ENCODE data around the gene ARF1. TPM values are rescaled to one million over a fixed set of nuclear protein-coding genes. Genes with fewer than 3 reads are reported as not detected.

The ARF1 gene
- total RNA-seq, 2 experiments from 2014 or later: 318 to 322 TPM

DNA sequence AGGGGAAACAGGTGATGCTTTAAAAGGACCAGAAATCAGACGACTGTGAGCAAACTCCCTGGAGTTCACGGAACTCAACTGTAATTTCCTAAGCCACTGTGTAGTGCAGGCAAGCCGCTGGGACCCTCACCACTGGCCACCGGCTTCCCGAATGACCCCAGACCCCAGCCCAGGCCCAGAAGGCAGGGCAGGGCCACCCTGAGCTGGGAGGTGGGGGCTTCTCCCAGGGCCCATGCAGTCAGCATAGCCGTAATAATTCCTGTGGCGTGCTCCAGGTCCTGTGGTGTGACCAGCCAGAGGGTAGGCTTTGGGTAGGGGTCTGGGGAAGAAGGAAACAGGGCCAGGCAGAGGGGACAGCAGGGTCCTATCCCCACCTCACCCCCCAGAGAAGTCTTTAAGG, 3.5 kb upstream of the ARF1 start:
- Histone ChIP-seq H3K36me3 (ENCODE audit: insufficient read depth, low read length) (no peaks in the 10 kb centered on the region), H3K27ac (ENCODE audit: low read depth in 1 of 2, low read length in 2 of 2) (no peak overlapping the region), H3K9me3 (ENCODE audit: control insufficient read depth in 1 of 2, insufficient read depth in 1 of 2, low read length in 2 of 2) (no peaks in the 10 kb centered on the region), H3K4me3 (ENCODE audit: low read length) (no peak overlapping the region), H3K4me1 (ENCODE audit: insufficient read depth, low read length) (peaks cover 29% of the 10 kb centered on the region), H3K27me3 (ENCODE audit: control insufficient read depth in 1 of 2, insufficient read depth in 2 of 2, low read length in 2 of 2) (no peaks in the 10 kb centered on the region)
- Mint-ChIP-seq H3K36me3 (ENCODE audit: low read depth) (peaks cover 9% of the 10 kb centered on the region), H3K4me3 (peak overlapping the region; percentile 82), H3K9me3 (no peaks in the 10 kb centered on the region), H3K27ac (peak overlapping the region; percentile 55), H3K4me1 (ENCODE audit: low read depth) (peaks cover 29% of the 10 kb centered on the region), H3K27me3 (no peaks in the 10 kb centered on the region)
- TF ChIP-seq, protein P1, sequence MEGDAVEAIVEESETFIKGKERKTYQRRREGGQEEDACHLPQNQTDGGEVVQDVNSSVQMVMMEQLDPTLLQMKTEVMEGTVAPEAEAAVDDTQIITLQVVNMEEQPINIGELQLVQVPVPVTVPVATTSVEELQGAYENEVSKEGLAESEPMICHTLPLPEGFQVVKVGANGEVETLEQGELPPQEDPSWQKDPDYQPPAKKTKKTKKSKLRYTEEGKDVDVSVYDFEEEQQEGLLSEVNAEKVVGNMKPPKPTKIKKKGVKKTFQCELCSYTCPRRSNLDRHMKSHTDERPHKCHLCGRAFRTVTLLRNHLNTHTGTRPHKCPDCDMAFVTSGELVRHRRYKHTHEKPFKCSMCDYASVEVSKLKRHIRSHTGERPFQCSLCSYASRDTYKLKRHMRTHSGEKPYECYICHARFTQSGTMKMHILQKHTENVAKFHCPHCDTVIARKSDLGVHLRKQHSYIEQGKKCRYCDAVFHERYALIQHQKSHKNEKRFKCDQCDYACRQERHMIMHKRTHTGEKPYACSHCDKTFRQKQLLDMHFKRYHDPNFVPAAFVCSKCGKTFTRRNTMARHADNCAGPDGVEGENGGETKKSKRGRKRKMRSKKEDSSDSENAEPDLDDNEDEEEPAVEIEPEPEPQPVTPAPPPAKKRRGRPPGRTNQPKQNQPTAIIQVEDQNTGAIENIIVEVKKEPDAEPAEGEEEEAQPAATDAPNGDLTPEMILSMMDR (IDR thresholded peaks at IDR 0.05): no peak
- ChIA-PET POLR2A (no interaction called here), CTCF (no interaction called here)
- intact Hi-C loops (cut with DNase I, micrococcal nuclease): no loop called here
- DNase-seq (no peak), ATAC-seq (ENCODE audit: poor library complexity) (no peak)

DNA sequence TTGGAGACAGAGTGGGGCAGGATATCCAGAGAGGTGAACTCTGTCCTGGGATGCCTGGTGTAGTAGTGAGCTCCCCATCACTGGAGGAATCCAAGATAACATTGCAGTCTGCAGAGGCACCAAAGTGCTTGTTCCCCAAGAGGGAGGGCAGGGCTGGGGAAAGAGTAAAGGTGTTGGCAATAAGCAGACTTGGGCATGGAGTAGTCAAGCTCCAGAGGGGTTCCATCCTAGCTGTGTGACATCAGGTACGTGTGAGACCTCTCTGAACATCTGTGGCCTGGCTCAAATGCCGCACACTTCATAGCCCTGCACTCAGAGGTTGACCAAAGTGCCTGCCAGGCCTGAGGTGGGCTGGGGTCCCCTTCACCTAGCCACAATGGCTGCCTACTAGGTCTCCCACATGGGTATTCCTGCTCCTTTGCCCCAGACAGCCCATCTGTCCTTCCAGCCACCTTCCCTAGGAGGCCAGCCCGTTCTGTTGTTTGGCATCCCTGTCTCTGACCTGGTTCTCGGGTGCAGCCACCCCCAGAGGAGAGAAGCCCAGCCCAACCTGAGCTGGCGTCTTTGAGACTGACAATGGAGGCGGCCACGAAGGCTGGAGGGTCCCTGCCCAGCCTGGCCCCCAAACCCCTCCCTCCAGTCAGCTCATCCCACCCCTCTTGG, 2.8 kb upstream of the ARF1 start:
- DNase-seq (no peak), ATAC-seq (ENCODE audit: poor library complexity) (no peak)
- Mint-ChIP-seq H3K27me3 (no peaks in the 10 kb centered on the region), H3K4me1 (ENCODE audit: low read depth) (peaks cover 31% of the 10 kb centered on the region), H3K4me3 (peak overlapping the region; percentile 82), H3K27ac (peak overlapping the region; percentile 55), H3K9me3 (no peaks in the 10 kb centered on the region), H3K36me3 (ENCODE audit: low read depth) (peaks cover 16% of the 10 kb centered on the region)
- ChIA-PET POLR2A (no interaction called here), CTCF (no interaction called here)
- no peaks in the 10 kb centered on the region for H3K9me3 ChIP-seq (ENCODE audit: control insufficient read depth in 1 of 2, insufficient read depth in 1 of 2, low read length in 2 of 2)
- no peak overlapping the region for H3K4me3 ChIP-seq (ENCODE audit: low read length)
- no peaks in the 10 kb centered on the region for H3K36me3 ChIP-seq (ENCODE audit: insufficient read depth, low read length)
- TF ChIP-seq, protein P1 (IDR thresholded peaks at IDR 0.05): no peak
- no peak overlapping the region for H3K27ac ChIP-seq (ENCODE audit: low read depth in 1 of 2, low read length in 2 of 2)
- H3K4me1 ChIP-seq (ENCODE audit: insufficient read depth, low read length): peaks cover 37% of the 10 kb centered on the region
- intact Hi-C loops (cut with DNase I, micrococcal nuclease): loop anchor here (5.0 to 10.0 kb wide), 4 partner anchors 88 to 1135 kb away; partner anchors contain the start of genes IBA57 (in 2 of the 2), COQ8A (in 1 of the 2) and ZNF678 (in 1 of the 2)
- H3K27me3 ChIP-seq (ENCODE audit: control insufficient read depth in 1 of 2, insufficient read depth in 2 of 2, low read length in 2 of 2): no peaks in the 10 kb centered on the region

DNA sequence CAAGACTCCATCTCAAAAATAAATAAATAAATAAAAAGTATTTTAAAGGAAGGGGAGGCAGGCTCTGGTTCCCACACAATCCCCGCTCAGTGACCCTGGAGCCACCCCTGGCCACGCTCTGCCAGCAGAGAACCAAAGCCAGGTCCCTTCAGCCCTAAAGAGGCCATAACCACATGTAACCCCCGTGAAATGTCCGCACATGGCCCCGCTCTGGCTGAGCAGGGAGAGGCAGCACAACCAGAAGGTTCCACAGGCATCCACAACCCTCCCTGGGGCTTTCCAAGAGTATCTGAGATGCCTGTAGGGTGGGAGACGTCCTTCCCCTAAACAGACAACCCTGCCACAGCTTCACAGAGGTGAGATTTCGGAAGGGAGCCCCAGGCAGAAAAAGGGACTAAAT, 1.4 kb upstream of the ARF1 start:
- Histone ChIP-seq H3K4me1 (ENCODE audit: insufficient read depth, low read length) (peaks cover 51% of the 10 kb centered on the region), H3K36me3 (ENCODE audit: insufficient read depth, low read length) (peaks cover 6% of the 10 kb centered on the region), H3K4me3 (ENCODE audit: low read length) (peak overlapping the region; percentile 80), H3K9me3 (ENCODE audit: control insufficient read depth in 1 of 2, insufficient read depth in 1 of 2, low read length in 2 of 2) (no peaks in the 10 kb centered on the region), H3K27ac (ENCODE audit: low read depth in 1 of 2, low read length in 2 of 2) (no peak overlapping the region), H3K27me3 (ENCODE audit: control insufficient read depth in 1 of 2, insufficient read depth in 2 of 2, low read length in 2 of 2) (no peaks in the 10 kb centered on the region)
- CTCF ChIA-PET: interaction anchor here (1.1 kb wide), 1 partner anchor 86 kb away, joined by 3 read pairs; no protein-coding TSS in a partner anchor
- POLR2A ChIA-PET: interaction anchor here (1.6 to 3.7 kb wide), 3 partner anchors 18 to 85 kb away, joined by 11 to 44 read pairs (median 38); partner anchors contain the start of gene IBA57
- ATAC-seq (ENCODE audit: poor library complexity): no peak
- H3K9me3 Mint-ChIP-seq: no peaks in the 10 kb centered on the region
- intact Hi-C loops (cut with DNase I, micrococcal nuclease): loop anchor here (5.0 to 10.0 kb wide), 4 partner anchors 86 to 1136 kb away; partner anchors contain the start of genes IBA57 (in 2 of the 2), COQ8A (in 1 of the 2) and ZNF678 (in 1 of the 2)
- TF ChIP-seq, protein P1 (IDR thresholded peaks at IDR 0.05): no peak
- H3K36me3 Mint-ChIP-seq (ENCODE audit: low read depth): peaks cover 27% of the 10 kb centered on the region
- H3K4me1 Mint-ChIP-seq (ENCODE audit: low read depth): peaks cover 45% of the 10 kb centered on the region
- DNase-seq: peak in 2 of 14 experiments; percentile 11 to 42
- peak overlapping the region; percentile 87 for H3K4me3 Mint-ChIP-seq
- no peaks in the 10 kb centered on the region for H3K27me3 Mint-ChIP-seq
- H3K27ac Mint-ChIP-seq: peak overlapping the region; percentile 79

Measured in CD4-positive, alpha-beta T cell (primary cell).